ENCODE results near the gene KPNB1.
"Not testable (repeated sequence)": the region's sequence is repeated elsewhere in the genome, so short reads cannot be mapped to it uniquely, and the experiment has no call there.

Gene KPNB1

GRCh38 chr17:47676510-47677165 lies 26.9 kb downstream of the KPNB1 start:
- no peak for DNase-seq (ENCODE audit: low read depth in 2 of 2)

- DNase-seq (ENCODE audit: low read depth in 2 of 2) = no peak
Observed at GRCh38 chr17:47678196-47678595, 28.5 kb downstream of the KPNB1 start.

GRCh38 chr17:47682138-47682537 lies 32.4 kb downstream of the KPNB1 start:
- DNase-seq (ENCODE audit: low read depth in 2 of 2) = no peak

- not testable (repeated sequence) for DNase-seq (ENCODE audit: low read depth in 2 of 2)
Observed at GRCh38 chr17:47682727-47683126, 33.0 kb downstream of the KPNB1 start.

GRCh38 chr17:47684025-47684424 lies 34.3 kb downstream of the KPNB1 start:
- no peak for DNase-seq (ENCODE audit: low read depth in 2 of 2)

GRCh38 chr17:47684535-47685193 lies 34.9 kb downstream of the KPNB1 start:
- DNase-seq (ENCODE audit: low read depth in 2 of 2) = no peak

- DNase-seq (ENCODE audit: low read depth in 2 of 2) = no peak
Observed at GRCh38 chr17:47685556-47686275, 36.0 kb downstream of the KPNB1 start.

- no peak for DNase-seq (ENCODE audit: low read depth in 2 of 2)
Observed at GRCh38 chr17:47686276-47686635, 36.5 kb downstream of the KPNB1 start.

GRCh38 chr17:47686664-47687327 lies 37.1 kb downstream of the KPNB1 start:
- no peak for DNase-seq (ENCODE audit: low read depth in 2 of 2)

GRCh38 chr17:47687328-47687690 lies 37.6 kb downstream of the KPNB1 start:
- no peak for DNase-seq (ENCODE audit: low read depth in 2 of 2)

GRCh38 chr17:47687748-47688147 lies 38.0 kb downstream of the KPNB1 start:
- DNase-seq (ENCODE audit: low read depth in 2 of 2) = no peak

- no peak for DNase-seq (ENCODE audit: low read depth in 2 of 2)
Observed at GRCh38 chr17:47690121-47690520, 40.4 kb downstream of the KPNB1 start.

GRCh38 chr17:47692137-47692894 lies 42.6 kb downstream of the KPNB1 start:
- no peak for DNase-seq (ENCODE audit: low read depth in 2 of 2)

GRCh38 chr17:47692895-47693730 lies 43.4 kb downstream of the KPNB1 start:
- no peak for DNase-seq (ENCODE audit: low read depth in 2 of 2)

GRCh38 chr17:47693731-47694580 lies 44.2 kb downstream of the KPNB1 start, which contains the start of gene TBKBP1:
TBKBP1 (plus strand) TSS chr17:47694161; CDS start chr17:47696113, 1,952 bp downstream.
- peak in 1 of 2 donors; percentile 27 for DNase-seq (ENCODE audit: low read depth in 2 of 2)

- peak; percentile 46 to 53 for DNase-seq (ENCODE audit: low read depth in 2 of 2)
Observed at GRCh38 chr17:47694581-47695428, 45.1 kb downstream of the KPNB1 start.

- no peak for DNase-seq (ENCODE audit: low read depth in 2 of 2)
Observed at GRCh38 chr17:47695429-47696376, 46.0 kb downstream of the KPNB1 start.

Measured in activated CD4-positive, alpha-beta T cell treated with anti-CD3 and anti-CD28 coated beads for 24 hours (primary cell).